ENCODE data around the gene SCAF8. TPM values are rescaled to one million over a fixed set of nuclear protein-coding genes. Genes with fewer than 3 reads are reported as not detected.
"Not testable (repeated sequence)": the region's sequence is repeated elsewhere in the genome, so short reads cannot be mapped to it uniquely, and the experiment has no call there.

The SCAF8 gene
- total RNA-seq, 1 donor from 2014 or later: 37.7 TPM

DNA sequence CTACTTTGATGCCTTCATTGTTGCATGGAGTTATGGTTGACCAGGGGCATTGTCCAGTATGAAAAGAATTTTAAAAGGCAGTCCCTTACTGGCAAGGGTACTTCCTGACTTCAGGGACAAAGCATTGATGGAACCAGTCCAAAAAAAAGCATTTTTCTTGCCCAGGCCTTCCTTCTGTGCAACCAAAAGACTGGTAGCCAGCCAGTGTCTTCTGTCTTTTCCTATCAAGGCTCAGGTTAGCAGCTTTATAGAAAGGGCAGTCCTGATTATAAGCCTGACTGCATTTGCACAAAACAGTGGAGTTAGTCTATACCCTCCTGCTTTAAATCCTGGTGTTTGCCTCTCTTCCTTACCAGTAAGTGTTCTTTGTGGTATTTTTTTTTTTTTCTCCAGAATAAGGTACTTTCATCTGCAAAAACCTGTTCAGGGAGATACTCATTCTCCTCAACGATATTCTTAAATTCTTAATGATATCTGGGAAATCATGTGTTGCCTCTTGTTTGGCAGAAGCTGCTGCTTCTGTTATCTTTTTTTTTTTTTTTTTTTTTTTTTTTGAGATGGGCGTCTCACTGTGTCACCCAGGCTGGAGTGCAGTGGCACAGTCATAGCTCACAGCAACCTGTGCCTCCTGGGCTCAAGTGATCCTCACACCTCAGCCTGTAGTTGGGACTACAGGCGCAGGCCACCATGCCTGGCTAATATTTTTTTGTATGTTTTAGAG lies 33.9 kb downstream of the SCAF8 start:
- no peak for DNase-seq (ENCODE audit: low spot score)
- H3K4me3 Mint-ChIP-seq: no peak overlapping the region
- no peaks in the 10 kb centered on the region for H3K9me3 Mint-ChIP-seq
- intact Hi-C loops (cut with micrococcal nuclease): no loop called here
- peak overlapping the region; percentile 23 for H3K27ac Mint-ChIP-seq
- H3K27me3 Mint-ChIP-seq (ENCODE audit: insufficient read depth): no peaks in the 10 kb centered on the region
- peaks cover 37% of the 10 kb centered on the region for H3K4me1 Mint-ChIP-seq (ENCODE audit: low read depth)
- peaks cover 17% of the 10 kb centered on the region for H3K36me3 Mint-ChIP-seq (ENCODE audit: low read depth)

DNA sequence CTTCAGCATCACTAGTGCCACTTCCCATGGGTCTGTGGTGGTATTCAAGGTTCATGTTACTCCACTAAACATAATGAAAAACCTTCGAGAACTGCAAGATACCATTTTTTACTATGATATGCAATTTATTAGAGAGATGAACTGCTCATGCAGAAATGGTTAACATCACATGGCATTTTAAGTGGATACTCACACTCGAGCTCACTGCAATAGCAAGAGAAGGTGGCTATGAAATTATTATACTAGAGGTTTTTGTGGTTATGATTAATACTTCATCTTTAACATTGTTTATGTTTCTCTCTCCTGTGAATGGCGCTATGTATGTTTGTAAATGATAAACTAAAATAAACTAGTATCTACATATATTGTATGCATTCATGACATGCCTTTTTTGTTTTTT lies 35.1 kb downstream of the SCAF8 start:
- intact Hi-C loops (cut with micrococcal nuclease): no loop called here
- H3K4me1 Mint-ChIP-seq (ENCODE audit: low read depth): peaks cover 38% of the 10 kb centered on the region
- no peak overlapping the region for H3K27ac Mint-ChIP-seq
- no peaks in the 10 kb centered on the region for H3K9me3 Mint-ChIP-seq
- DNase-seq (ENCODE audit: low spot score): no peak
- no peaks in the 10 kb centered on the region for H3K27me3 Mint-ChIP-seq (ENCODE audit: insufficient read depth)
- H3K4me3 Mint-ChIP-seq: no peak overlapping the region
- peaks cover 17% of the 10 kb centered on the region for H3K36me3 Mint-ChIP-seq (ENCODE audit: low read depth)

GRCh38 chr6:154773610-154774089 lies 40.4 kb downstream of the SCAF8 start:
- Mint-ChIP-seq H3K27ac (peak overlapping the region; percentile 48), H3K27me3 (ENCODE audit: insufficient read depth) (no peaks in the 10 kb centered on the region), H3K9me3 (no peaks in the 10 kb centered on the region), H3K36me3 (ENCODE audit: low read depth) (peaks cover 20% of the 10 kb centered on the region), H3K4me3 (no peak overlapping the region), H3K4me1 (ENCODE audit: low read depth) (peaks cover 39% of the 10 kb centered on the region)
- DNase-seq (ENCODE audit: low spot score): no peak
- intact Hi-C loops (cut with micrococcal nuclease): loop anchor here (1.0 kb wide), 3 partner anchors 9 to 645 kb away; no protein-coding TSS in a partner anchor

- Mint-ChIP-seq H3K4me1 (ENCODE audit: low read depth) (peaks cover 21% of the 10 kb centered on the region), H3K36me3 (ENCODE audit: low read depth) (peaks cover 19% of the 10 kb centered on the region)
- H3K27ac Mint-ChIP-seq; intact Hi-C loops (cut with micrococcal nuclease); H3K9me3 Mint-ChIP-seq; H3K27me3 Mint-ChIP-seq (ENCODE audit: insufficient read depth); H3K4me3 Mint-ChIP-seq; DNase-seq (ENCODE audit: low spot score): not testable (repeated sequence)
Observed at GRCh38 chr6:154779157-154779556, 45.9 kb downstream of the SCAF8 start.

GRCh38 chr6:154782193-154782592 lies 49.0 kb downstream of the SCAF8 start:
- intact Hi-C loops (cut with micrococcal nuclease): loop anchor here (1.0 kb wide), 1 partner anchor 9 kb away; no protein-coding TSS in a partner anchor
- no peaks in the 10 kb centered on the region for H3K27me3 Mint-ChIP-seq (ENCODE audit: insufficient read depth)
- H3K9me3 Mint-ChIP-seq: no peaks in the 10 kb centered on the region
- peaks cover 21% of the 10 kb centered on the region for H3K4me1 Mint-ChIP-seq (ENCODE audit: low read depth)
- no peak for DNase-seq (ENCODE audit: low spot score)
- H3K4me3 Mint-ChIP-seq: no peak overlapping the region
- H3K36me3 Mint-ChIP-seq (ENCODE audit: low read depth): peaks cover 25% of the 10 kb centered on the region
- H3K27ac Mint-ChIP-seq: no peak overlapping the region

GRCh38 chr6:154783229-154783628 lies 50.0 kb downstream of the SCAF8 start:
- Mint-ChIP-seq H3K27me3 (ENCODE audit: insufficient read depth) (no peaks in the 10 kb centered on the region), H3K36me3 (ENCODE audit: low read depth) (peaks cover 24% of the 10 kb centered on the region), H3K27ac (no peak overlapping the region), H3K9me3 (no peaks in the 10 kb centered on the region), H3K4me1 (ENCODE audit: low read depth) (peaks cover 15% of the 10 kb centered on the region), H3K4me3 (no peak overlapping the region)
- no peak for DNase-seq (ENCODE audit: low spot score)
- intact Hi-C loops (cut with micrococcal nuclease): no loop called here

GRCh38 chr6:154785075-154785474 lies 51.9 kb downstream of the SCAF8 start:
- no peak overlapping the region for H3K27ac Mint-ChIP-seq
- no peak for DNase-seq (ENCODE audit: low spot score)
- no peak overlapping the region for H3K4me3 Mint-ChIP-seq
- intact Hi-C loops (cut with micrococcal nuclease): no loop called here
- H3K27me3 Mint-ChIP-seq (ENCODE audit: insufficient read depth): no peaks in the 10 kb centered on the region
- peaks cover 26% of the 10 kb centered on the region for H3K36me3 Mint-ChIP-seq (ENCODE audit: low read depth)
- peaks cover 15% of the 10 kb centered on the region for H3K4me1 Mint-ChIP-seq (ENCODE audit: low read depth)
- H3K9me3 Mint-ChIP-seq: no peaks in the 10 kb centered on the region

DNA sequence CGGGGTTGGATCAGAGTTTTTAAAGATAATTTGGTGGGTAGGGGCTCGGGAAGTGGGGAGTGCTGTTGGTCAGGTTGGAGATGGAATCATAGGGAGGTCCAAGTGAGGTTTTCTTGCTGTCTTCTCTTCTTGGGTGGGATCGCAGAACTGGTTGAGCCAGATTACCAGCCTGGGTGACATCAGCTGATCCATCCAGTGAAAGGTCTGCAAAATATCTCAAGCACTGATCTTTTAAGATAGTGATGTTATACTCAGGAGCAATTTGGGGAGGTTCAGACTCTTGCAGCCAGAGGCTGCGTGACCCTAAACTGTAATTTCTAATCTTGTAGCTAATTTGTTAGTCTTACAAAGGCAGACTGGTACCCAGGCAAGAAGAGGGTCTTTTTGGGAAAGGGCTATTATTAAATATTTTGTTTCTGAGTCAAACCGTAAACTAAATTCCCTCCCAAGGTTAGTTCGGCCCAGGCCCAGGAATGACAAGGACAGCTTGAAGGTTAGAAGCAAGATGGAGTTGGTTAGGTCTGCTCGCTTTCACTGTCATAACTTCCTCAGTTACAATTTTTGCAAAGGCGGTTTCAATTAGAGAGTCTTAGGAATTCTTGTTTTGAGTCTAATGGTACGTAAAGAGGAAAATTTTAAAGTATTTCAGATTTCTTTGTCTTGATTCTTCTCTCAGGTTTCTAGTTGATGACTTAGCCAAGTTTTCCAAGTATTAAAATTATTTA lies 53.1 kb downstream of the SCAF8 start:
- Mint-ChIP-seq H3K27me3 (ENCODE audit: insufficient read depth) (no peaks in the 10 kb centered on the region), H3K27ac (no peak overlapping the region), H3K4me3 (no peak overlapping the region), H3K36me3 (ENCODE audit: low read depth) (peaks cover 23% of the 10 kb centered on the region), H3K4me1 (ENCODE audit: low read depth) (peaks cover 15% of the 10 kb centered on the region), H3K9me3 (no peaks in the 10 kb centered on the region)
- DNase-seq (ENCODE audit: low spot score): no peak
- intact Hi-C loops (cut with micrococcal nuclease): loop anchor here (2.0 kb wide), 1 partner anchor 16 kb away; no protein-coding TSS in a partner anchor

GRCh38 chr6:154791556-154792317 lies 58.5 kb downstream of the SCAF8 start:
- H3K27ac Mint-ChIP-seq: no peak overlapping the region
- intact Hi-C loops (cut with micrococcal nuclease): no loop called here

GRCh38 chr6:154792325-154792724 lies 59.1 kb downstream of the SCAF8 start:
- H3K27me3 Mint-ChIP-seq (ENCODE audit: insufficient read depth): no peaks in the 10 kb centered on the region
- H3K4me3 Mint-ChIP-seq: no peak overlapping the region
- H3K9me3 Mint-ChIP-seq: no peaks in the 10 kb centered on the region
- no peak for DNase-seq (ENCODE audit: low spot score)
- intact Hi-C loops (cut with micrococcal nuclease): no loop called here
- peaks cover 29% of the 10 kb centered on the region for H3K36me3 Mint-ChIP-seq (ENCODE audit: low read depth)
- H3K27ac Mint-ChIP-seq: no peak overlapping the region
- peaks cover 15% of the 10 kb centered on the region for H3K4me1 Mint-ChIP-seq (ENCODE audit: low read depth)

More at GRCh38 chr6:154791556-154792317, 58.5 kb downstream of the SCAF8 start:
- H3K36me3 Mint-ChIP-seq (ENCODE audit: low read depth): peaks cover 30% of the 10 kb centered on the region
- no peaks in the 10 kb centered on the region for H3K9me3 Mint-ChIP-seq
- DNase-seq (ENCODE audit: low spot score): no peak
- no peak overlapping the region for H3K4me3 Mint-ChIP-seq
- peaks cover 15% of the 10 kb centered on the region for H3K4me1 Mint-ChIP-seq (ENCODE audit: low read depth)
- H3K27me3 Mint-ChIP-seq (ENCODE audit: insufficient read depth): no peaks in the 10 kb centered on the region

- DNase-seq (ENCODE audit: low spot score): no peak
- no peak overlapping the region for H3K27ac Mint-ChIP-seq
- H3K36me3 Mint-ChIP-seq (ENCODE audit: low read depth): peaks cover 31% of the 10 kb centered on the region
- intact Hi-C loops (cut with micrococcal nuclease): no loop called here
- no peaks in the 10 kb centered on the region for H3K27me3 Mint-ChIP-seq (ENCODE audit: insufficient read depth)
- H3K4me1 Mint-ChIP-seq (ENCODE audit: low read depth): peaks cover 15% of the 10 kb centered on the region
- H3K4me3 Mint-ChIP-seq: no peak overlapping the region
- no peaks in the 10 kb centered on the region for H3K9me3 Mint-ChIP-seq
Observed at GRCh38 chr6:154792761-154793160, 59.5 kb downstream of the SCAF8 start.

DNA sequence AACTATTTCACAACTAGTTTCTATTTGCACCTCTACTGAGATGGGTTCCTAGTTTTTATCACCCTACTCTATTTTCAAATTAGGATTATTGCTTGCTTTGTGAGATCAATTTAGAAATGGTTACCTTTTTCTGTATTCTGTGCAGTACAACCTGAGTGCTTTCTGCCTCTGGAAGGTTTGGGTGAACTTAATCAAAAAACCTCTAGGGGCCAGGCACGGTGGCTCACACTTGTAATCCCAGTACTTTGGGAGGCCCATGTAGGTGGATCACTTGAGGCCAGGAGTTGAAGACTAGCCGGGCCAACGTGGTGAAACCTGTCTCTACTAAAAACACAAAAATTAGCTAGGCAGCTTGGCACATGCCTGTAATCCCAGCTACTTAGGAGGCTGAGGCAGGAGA lies 63.3 kb downstream of the SCAF8 start:
- H3K4me3 Mint-ChIP-seq: no peak overlapping the region
- H3K4me1 Mint-ChIP-seq (ENCODE audit: low read depth): peaks cover 28% of the 10 kb centered on the region
- peaks cover 33% of the 10 kb centered on the region for H3K36me3 Mint-ChIP-seq (ENCODE audit: low read depth)

More for the DNA sequence above, 63.3 kb downstream of the SCAF8 start:
- intact Hi-C loops (cut with micrococcal nuclease): no loop called here
- H3K9me3 Mint-ChIP-seq: no peaks in the 10 kb centered on the region
- no peak for DNase-seq (ENCODE audit: low spot score)
- no peaks in the 10 kb centered on the region for H3K27me3 Mint-ChIP-seq (ENCODE audit: insufficient read depth)
- no peak overlapping the region for H3K27ac Mint-ChIP-seq
